ENCODE measurements around the gene FAM43A.

FAM43A gene

DNA sequence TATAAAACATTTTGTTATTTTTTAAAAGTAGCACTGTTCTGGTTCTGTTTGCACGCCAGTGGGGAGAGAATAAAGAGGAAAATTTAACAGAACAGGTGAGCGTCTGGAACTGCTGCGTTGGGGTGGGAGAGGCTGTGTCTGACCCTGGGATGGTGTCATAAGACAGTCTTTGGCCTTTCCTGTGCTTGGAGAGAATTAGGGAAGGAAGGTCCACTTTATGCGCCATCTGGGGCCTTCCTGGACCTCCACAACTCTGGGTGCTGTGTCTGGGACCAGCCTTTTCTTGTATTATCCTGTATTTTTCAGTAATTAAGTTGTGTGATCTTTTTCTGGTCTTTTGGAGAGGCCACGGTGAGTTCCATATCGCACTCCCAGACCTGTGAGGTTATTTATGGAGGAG is 3.3 kb downstream of the FAM43A start:
- no peak overlapping the region for H3K27ac ChIP-seq
- peaks cover 20% of the 10 kb centered on the region for H3K36me3 ChIP-seq (replicated peaks)
- DNase-seq: no peak
- in situ Hi-C loops (cut with HindIII; ENCODE audit: low pct_ligation_motif_present, low sequenced_read_pairs): no loop called here
- H3K4me3 ChIP-seq (ENCODE audit: low read depth, low read length): peak overlapping the region; percentile 29
- H3K27me3 ChIP-seq (replicated peaks): no peaks in the 10 kb centered on the region
- TF ChIP-seq, protein P1, sequence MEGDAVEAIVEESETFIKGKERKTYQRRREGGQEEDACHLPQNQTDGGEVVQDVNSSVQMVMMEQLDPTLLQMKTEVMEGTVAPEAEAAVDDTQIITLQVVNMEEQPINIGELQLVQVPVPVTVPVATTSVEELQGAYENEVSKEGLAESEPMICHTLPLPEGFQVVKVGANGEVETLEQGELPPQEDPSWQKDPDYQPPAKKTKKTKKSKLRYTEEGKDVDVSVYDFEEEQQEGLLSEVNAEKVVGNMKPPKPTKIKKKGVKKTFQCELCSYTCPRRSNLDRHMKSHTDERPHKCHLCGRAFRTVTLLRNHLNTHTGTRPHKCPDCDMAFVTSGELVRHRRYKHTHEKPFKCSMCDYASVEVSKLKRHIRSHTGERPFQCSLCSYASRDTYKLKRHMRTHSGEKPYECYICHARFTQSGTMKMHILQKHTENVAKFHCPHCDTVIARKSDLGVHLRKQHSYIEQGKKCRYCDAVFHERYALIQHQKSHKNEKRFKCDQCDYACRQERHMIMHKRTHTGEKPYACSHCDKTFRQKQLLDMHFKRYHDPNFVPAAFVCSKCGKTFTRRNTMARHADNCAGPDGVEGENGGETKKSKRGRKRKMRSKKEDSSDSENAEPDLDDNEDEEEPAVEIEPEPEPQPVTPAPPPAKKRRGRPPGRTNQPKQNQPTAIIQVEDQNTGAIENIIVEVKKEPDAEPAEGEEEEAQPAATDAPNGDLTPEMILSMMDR (IDR thresholded peaks at IDR 0.05; ENCODE audit: low read depth, low read length, missing control alignments): no peak

DNA sequence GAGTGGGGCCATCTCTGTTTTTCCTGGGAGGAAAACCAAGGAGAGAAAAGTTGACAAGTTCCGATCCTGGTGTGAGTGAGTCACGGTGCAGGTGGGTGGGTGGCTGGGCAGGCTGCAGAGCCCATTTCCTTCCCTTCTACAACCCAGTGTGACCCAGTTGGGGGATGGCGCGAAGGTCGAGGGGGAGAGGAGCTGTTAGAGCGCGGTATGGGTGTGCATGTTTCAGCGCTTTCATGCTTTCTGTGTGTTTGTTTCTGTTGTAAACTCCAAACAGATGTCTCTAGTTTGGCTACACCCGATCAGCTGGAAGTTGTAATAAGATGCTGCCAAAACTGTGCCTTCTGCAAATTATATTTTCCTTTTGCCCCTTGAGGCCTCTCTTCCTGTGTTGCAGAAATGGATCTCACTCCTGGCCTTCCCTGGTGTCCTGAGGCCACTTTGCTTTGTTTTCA is 3.8 kb downstream of the FAM43A start:
- in situ Hi-C loops (cut with HindIII; ENCODE audit: low pct_ligation_motif_present, low sequenced_read_pairs): no loop called here
- no peak for DNase-seq
- no peak overlapping the region for H3K27ac ChIP-seq

DNA sequence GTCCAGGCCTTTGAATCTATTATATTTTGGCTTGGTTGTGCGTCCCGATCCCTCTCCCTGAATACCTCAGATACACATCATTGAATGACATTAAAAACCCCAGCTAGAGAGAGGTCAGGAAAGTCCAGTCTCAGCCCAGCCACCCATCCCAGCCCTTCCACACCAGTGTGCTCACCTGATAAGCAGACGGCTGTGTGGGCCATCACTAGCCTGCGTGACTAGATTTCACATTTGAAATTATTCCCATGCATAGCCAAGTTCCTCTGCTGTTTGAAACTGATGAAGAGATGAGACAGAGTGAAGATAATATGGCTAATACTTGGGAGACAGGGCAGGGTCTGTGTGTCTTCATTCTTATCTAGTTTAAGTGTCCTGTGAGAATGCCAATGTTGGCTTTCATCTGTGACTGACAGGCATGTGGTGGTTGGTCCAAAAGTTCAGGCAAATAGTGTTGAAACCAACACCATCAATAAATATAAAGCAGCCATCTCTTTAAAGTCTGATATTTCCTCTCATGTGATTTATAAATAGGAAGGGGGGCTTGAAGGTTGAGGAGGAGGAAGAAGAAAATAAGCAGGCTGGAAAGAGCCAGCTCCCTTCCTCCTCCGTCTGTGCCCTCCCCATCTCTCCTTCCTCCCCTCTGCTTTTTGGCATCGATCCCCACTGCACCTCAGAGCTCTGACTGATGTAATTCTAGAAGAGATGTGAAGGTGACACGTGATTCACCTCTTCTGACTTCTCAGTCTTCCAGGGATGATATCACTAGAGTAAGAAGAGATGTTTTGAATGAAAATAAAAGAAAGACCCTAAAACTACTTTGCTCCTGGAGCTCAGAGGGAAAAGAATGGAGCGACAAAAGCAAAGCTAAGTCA is 5.1 kb downstream of the FAM43A start:
- peak overlapping the region; percentile 5 for H3K27ac ChIP-seq
- no peaks in the 10 kb centered on the region for H3K27me3 ChIP-seq (replicated peaks)
- TF ChIP-seq, protein P1 (IDR thresholded peaks at IDR 0.05; ENCODE audit: low read depth, low read length, missing control alignments): no peak
- in situ Hi-C loops (cut with HindIII; ENCODE audit: low pct_ligation_motif_present, low sequenced_read_pairs): no loop called here
- DNase-seq: peak; percentile 49
- no peak overlapping the region for H3K4me3 ChIP-seq (ENCODE audit: low read depth, low read length)
- H3K36me3 ChIP-seq (replicated peaks): peaks cover 20% of the 10 kb centered on the region

More for the DNA sequence above, 3.8 kb downstream of the FAM43A start:
- TF ChIP-seq, protein P1 (IDR thresholded peaks at IDR 0.05; ENCODE audit: low read depth, low read length, missing control alignments): no peak
- H3K27me3 ChIP-seq (replicated peaks): no peaks in the 10 kb centered on the region
- H3K36me3 ChIP-seq (replicated peaks): peaks cover 20% of the 10 kb centered on the region
- peak overlapping the region; percentile 29 for H3K4me3 ChIP-seq (ENCODE audit: low read depth, low read length)

DNA sequence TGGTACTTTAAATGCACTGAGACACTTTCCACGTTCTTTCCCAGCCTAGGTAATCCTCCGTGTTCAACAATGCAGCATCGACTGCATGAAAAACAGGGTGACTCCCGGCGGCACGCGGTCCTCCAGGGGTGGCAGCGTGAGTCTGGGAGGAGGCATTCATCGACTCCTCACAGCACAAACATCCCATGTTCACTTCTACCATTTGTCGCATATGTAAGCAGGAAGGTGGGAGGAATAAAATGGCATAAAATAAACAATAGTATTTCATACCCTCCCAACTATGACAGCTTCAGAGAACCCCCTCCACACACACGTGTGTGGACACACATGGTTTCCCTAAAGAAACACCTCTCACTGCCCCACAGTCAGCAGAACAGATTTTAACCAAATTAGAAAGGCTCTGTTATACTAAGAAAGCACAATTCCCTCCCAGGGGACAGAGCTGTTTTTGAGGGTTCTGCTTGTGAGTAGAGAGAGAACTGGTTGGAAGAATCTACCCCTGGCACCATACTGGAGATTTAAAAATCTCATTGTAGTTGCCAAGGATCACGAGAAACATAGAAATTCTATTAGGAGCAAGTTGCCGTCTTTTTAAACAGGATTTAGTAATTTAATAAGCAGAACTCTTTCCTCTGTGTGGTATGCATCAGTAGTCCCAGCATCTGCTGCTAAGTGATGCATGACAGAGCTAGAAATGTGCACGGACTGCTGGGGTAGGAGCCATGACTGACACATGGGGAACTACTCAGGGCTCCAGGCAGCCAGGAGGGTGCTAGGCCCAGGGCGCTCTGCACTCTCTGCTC is 6.0 kb downstream of the FAM43A start:
- no peaks in the 10 kb centered on the region for H3K27me3 ChIP-seq (replicated peaks)
- DNase-seq: peak; percentile 38
- in situ Hi-C loops (cut with HindIII; ENCODE audit: low pct_ligation_motif_present, low sequenced_read_pairs): no loop called here
- no peak overlapping the region for H3K4me3 ChIP-seq (ENCODE audit: low read depth, low read length)
- no peak overlapping the region for H3K27ac ChIP-seq
- TF ChIP-seq, protein P1 (IDR thresholded peaks at IDR 0.05; ENCODE audit: low read depth, low read length, missing control alignments): no peak
- H3K36me3 ChIP-seq (replicated peaks): peaks cover 19% of the 10 kb centered on the region

DNA sequence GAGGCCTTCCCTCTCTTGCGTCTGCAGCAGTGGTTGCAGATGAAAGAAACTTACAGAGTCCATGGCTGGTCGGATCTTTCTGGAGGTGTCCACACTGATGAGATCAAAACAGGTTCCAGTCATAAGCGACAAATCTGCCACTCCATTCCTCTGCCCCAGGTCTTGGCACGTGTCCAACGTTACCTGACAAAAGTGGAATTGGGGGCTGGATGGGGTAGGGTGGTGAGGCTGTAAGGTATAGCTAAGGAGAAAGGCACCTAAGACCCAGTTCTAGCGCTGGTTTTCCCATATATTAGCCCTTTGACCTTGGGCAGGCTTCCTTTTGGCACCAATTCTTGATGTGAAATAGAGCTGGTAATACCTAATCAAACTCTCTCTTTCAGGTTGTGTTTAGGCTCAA is 11.0 kb downstream of the FAM43A start:
- H3K36me3 ChIP-seq (replicated peaks): no peaks in the 10 kb centered on the region
- H3K27me3 ChIP-seq (replicated peaks): no peaks in the 10 kb centered on the region
- no peak overlapping the region for H3K4me3 ChIP-seq (ENCODE audit: low read depth, low read length)
- no peak for DNase-seq
- no peak overlapping the region for H3K27ac ChIP-seq
- in situ Hi-C loops (cut with HindIII; ENCODE audit: low pct_ligation_motif_present, low sequenced_read_pairs): no loop called here
- TF ChIP-seq, protein P1 (IDR thresholded peaks at IDR 0.05; ENCODE audit: low read depth, low read length, missing control alignments): no peak

Data from brain microvascular endothelial cell (primary cell).